OCI-LY7 (cell line): Measurements from ENCODE around the gene ELN.

Source experiments
- CTCF ChIP-seq: fragments of 200-600 bp; sonication (generic); conservative IDR thresholded peaks from 2 replicates; pipeline ENCODE4 v1.5.1; 2014; ENCODE audit warnings: mild to moderate bottlenecking, antibody characterized with exemption, low read length, moderate library complexity, mixed read lengths
- EZH2phosphoT487 ChIP-seq: fragments of 200-600 bp; sonication (generic); IDR thresholded peaks from 2 replicates; pipeline ENCODE4 v1.6.1; 2018; ENCODE audit warnings: low read depth, borderline replicate concordance, mild to moderate bottlenecking, mixed run types, antibody characterized with exemption, low read length, moderate library complexity, mixed read lengths

GRCh38 chr7:74087791-74088453 lies 59.9 kb downstream of the ELN start:
- TF ChIP-seq CTCF (no peak), EZH2phosphoT487 (no peak)
